OCI-LY3 (cell line): ENCODE data around the gene COPS4.

Experiments
- H2AFZ ChIP-seq: fragments of 200-600, 300-600 bp; shearing (Covaris generic); 2 replicates; pipeline ENCODE4 v1.6.0; 2014; ENCODE audit warnings: antibody characterized with exemption, low read depth, low read length
- H3K27ac ChIP-seq: fragments of 200-600, 300-600 bp; sonication (generic); 2 replicates; pipeline ENCODE4 v1.5.1; 2014; ENCODE audit warnings: mild to moderate bottlenecking, low read length, moderate library complexity, mixed read lengths
- H3K27me3 ChIP-seq: fragments of 200-600, 300-600 bp; sonication (generic); 2 replicates; pipeline ENCODE4 v1.6.1; 2014; ENCODE audit warnings: low read depth, low read length, mixed read lengths
- H3K36me3 ChIP-seq: fragments of 200-600, 300-600 bp; sonication (generic); replicated peaks from 2 replicates; pipeline ENCODE3; 2014; ENCODE audit warnings: low read depth, low read length, mixed read lengths
- H3K4me1 ChIP-seq: fragments of 300-600, 200-600 bp; sonication (generic); 2 replicates; pipeline ENCODE4 v1.6.1; 2014; ENCODE audit warnings: low read length, mixed read lengths
- H3K4me2 ChIP-seq: fragments of 200-600, 300-600 bp; sonication (generic); 2 replicates; pipeline ENCODE4 v1.6.1; 2014; ENCODE audit warnings: low read length, mixed read lengths
- H3K4me3 ChIP-seq: fragments of 300-600, 200-600 bp; sonication (generic); 2 replicates; pipeline ENCODE4 v1.5.1; 2014; ENCODE audit warnings: antibody characterized with exemption, mild to moderate bottlenecking, low read length, moderate library complexity
- H3K79me2 ChIP-seq: fragments of 300-600, 200-600 bp; shearing (Covaris generic); 2 replicates; pipeline ENCODE4 v1.6.1; 2014; ENCODE audit warnings: mild to moderate bottlenecking, low read length, mixed read lengths
- H3K9ac ChIP-seq: fragments of 300-600, 200-600 bp; shearing (Covaris generic); 2 replicates; pipeline ENCODE4 v1.6.0; 2014; ENCODE audit warnings: mild to moderate bottlenecking, low read length, moderate library complexity
- H3K9me3 ChIP-seq: fragments of 200-600, 300-600 bp; shearing (Covaris generic); 2 replicates; pipeline ENCODE4 v1.6.1; 2014; ENCODE audit warnings: low read length, mixed read lengths; ENCODE audit not compliant: insufficient read depth
- H4K20me1 ChIP-seq: fragments of 200-600, 300-600 bp; sonication (generic); 2 replicates; pipeline ENCODE4 v1.6.1; 2016; ENCODE audit warnings: low read length, mixed read lengths; ENCODE audit not compliant: insufficient read depth
- EZH2phosphoT487 ChIP-seq: fragments of 200-600 bp; shearing (Covaris generic); IDR thresholded peaks from 2 replicates; pipeline ENCODE4 v1.6.1; 2018; ENCODE audit warnings: antibody characterized with exemption, mixed run types, low read depth
- TF ChIP-seq, protein P1 (sequence below): fragments of 200-600, 300-600 bp; sonication (generic); IDR thresholded peaks from 2 replicates; pipeline ENCODE4 v1.5.1; 2014; ENCODE audit warnings: antibody characterized with exemption, low read length, low read depth

Gene COPS4

DNA sequence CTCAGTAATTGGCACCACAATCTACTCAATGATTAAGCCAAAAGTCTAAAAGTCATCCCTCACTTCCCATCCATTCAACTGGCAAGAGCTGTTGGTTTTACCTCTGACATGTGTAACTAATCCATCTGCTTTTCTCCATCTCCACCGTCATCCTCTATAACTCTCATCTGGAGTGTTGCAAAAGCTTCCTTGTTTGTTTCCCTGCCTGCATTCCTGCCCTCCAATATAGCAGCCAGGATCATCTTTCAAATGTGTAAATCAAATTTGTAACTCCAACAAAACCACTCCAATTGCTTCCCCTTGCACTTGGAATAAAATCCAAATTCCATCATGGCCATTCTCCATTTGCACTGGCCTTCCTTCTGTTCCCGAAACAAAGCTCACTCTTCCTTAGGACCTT lies 83.9 kb downstream of the COPS4 start:
- Histone ChIP-seq H3K4me3 (no peak overlapping the region), H2AFZ (no peak overlapping the region), H3K4me2 (no peak overlapping the region), H3K36me3 (no peaks in the 10 kb centered on the region), H4K20me1 (no peaks in the 10 kb centered on the region), H3K27me3 (no peaks in the 10 kb centered on the region), H3K4me1 (peaks cover 15% of the 10 kb centered on the region), H3K79me2 (no peaks in the 10 kb centered on the region), H3K9me3 (no peaks in the 10 kb centered on the region), H3K27ac (no peak overlapping the region), H3K9ac (no peak overlapping the region)
- TF ChIP-seq, protein P1, sequence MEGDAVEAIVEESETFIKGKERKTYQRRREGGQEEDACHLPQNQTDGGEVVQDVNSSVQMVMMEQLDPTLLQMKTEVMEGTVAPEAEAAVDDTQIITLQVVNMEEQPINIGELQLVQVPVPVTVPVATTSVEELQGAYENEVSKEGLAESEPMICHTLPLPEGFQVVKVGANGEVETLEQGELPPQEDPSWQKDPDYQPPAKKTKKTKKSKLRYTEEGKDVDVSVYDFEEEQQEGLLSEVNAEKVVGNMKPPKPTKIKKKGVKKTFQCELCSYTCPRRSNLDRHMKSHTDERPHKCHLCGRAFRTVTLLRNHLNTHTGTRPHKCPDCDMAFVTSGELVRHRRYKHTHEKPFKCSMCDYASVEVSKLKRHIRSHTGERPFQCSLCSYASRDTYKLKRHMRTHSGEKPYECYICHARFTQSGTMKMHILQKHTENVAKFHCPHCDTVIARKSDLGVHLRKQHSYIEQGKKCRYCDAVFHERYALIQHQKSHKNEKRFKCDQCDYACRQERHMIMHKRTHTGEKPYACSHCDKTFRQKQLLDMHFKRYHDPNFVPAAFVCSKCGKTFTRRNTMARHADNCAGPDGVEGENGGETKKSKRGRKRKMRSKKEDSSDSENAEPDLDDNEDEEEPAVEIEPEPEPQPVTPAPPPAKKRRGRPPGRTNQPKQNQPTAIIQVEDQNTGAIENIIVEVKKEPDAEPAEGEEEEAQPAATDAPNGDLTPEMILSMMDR = no peak
- TF ChIP-seq EZH2phosphoT487 = no peak

DNA sequence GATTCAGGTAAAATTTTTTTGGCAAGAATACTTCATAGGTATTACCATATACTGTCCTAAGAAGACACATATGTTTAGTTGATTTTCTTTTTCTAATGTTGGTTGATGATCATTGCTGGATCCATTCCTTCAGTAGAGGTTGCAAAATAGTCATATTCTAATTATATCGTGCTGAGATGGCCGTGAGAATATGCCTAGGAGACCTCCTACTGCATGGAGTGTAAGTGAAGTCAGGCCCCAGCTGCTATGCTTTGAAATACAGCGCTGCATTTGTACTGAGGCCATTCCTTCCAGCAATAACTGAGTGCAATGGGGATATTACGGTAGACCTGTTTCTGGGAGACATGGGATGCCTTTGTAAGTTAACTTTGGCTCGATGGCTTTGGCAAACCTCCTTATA lies 86.3 kb downstream of the COPS4 start:
- TF ChIP-seq, protein P1 = no peak
- TF ChIP-seq EZH2phosphoT487 = no peak
- H2AFZ ChIP-seq = no peak overlapping the region
- H3K9me3 ChIP-seq = no peaks in the 10 kb centered on the region
- no peak overlapping the region for H3K9ac ChIP-seq
- no peak overlapping the region for H3K4me2 ChIP-seq
- no peaks in the 10 kb centered on the region for H3K27me3 ChIP-seq
- H3K36me3 ChIP-seq = no peaks in the 10 kb centered on the region
- H3K4me1 ChIP-seq = peaks cover 19% of the 10 kb centered on the region
- no peak overlapping the region for H3K4me3 ChIP-seq
- H4K20me1 ChIP-seq = no peaks in the 10 kb centered on the region
- H3K79me2 ChIP-seq = no peaks in the 10 kb centered on the region
- no peak overlapping the region for H3K27ac ChIP-seq

DNA sequence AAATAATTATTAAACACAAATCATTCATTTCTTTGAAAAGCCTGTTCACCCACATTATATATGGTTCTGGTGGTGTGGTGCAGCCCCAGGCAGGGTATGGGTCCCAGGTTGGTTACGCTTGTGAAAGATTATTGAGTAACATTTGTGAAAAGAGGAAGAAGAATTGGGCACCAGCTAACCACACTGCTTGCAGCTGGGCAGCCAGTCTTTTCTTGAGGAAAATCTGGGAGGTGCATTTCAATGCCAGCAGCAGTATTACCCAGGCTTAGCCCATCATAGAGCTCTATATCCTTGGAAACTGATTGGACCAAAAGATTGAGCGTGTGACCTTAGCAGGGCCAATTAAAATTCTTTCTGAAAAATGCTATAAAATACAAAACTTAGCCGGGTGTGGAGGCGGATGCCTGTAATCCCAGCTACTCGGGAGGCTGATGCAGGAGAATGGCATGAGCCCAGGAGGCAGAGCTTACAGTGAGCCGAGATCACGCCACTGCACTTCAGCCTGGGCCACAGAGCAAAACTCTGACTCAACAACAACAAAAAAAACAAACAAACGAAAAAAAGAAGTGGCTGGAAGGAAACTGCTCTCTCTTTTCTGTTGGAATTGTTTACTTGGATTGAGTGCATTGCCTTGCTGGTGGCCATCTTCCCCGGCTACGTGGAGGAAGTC lies 89.3 kb downstream of the COPS4 start:
- Histone ChIP-seq H3K4me3 (peak overlapping the region; percentile 11; the same call in 1 of the 2 replicates), H3K9me3 (no peaks in the 10 kb centered on the region), H3K79me2 (no peaks in the 10 kb centered on the region), H3K27me3 (no peaks in the 10 kb centered on the region), H3K36me3 (no peaks in the 10 kb centered on the region), H4K20me1 (no peaks in the 10 kb centered on the region), H3K27ac (no peak overlapping the region), H3K4me1 (peaks cover 32% of the 10 kb centered on the region), H3K4me2 (peak overlapping the region; percentile 41), H2AFZ (peak overlapping the region; percentile 36; the same call in 1 of the 2 replicates), H3K9ac (no peak overlapping the region)
- no peak for TF ChIP-seq EZH2phosphoT487
- TF ChIP-seq, protein P1 = no peak
